PC-9 (cell line): ENCODE data around the gene EPB41L5. TPM values are rescaled to one million over a fixed set of nuclear protein-coding genes. Genes with fewer than 3 reads are reported as not detected.

Experiments used
- BruUV-seq: library from RNA; stranded (reverse); fragments of 400-500 nt; replicated peaks from 2 replicates; lab custom pipeline; 2021; lab: Mats Ljungman, UMichigan
- CTCF ChIA-PET: fragments of 300-600 bp; sonication (Branson Sonifier 250); formaldehyde crosslinking; loops from one replicate; lab custom pipeline; 2022; ENCODE audit warnings: antibody characterized with exemption; lab: Charles Lee
- POLR2A ChIA-PET: fragments of 300-600 bp; sonication (Branson Sonifier 250); formaldehyde crosslinking; loops from one replicate; lab custom pipeline; 2022; ENCODE audit warnings: antibody characterized with exemption; ENCODE audit not compliant: unreplicated experiment; lab: Charles Lee
- DNase-seq, 2 experiments: peaks; one replicate each; pipeline versions ENCODE4 v3.0.0 to v3.0.0-alpha.2; 2015 to 2022; ENCODE audit warnings: mixed read lengths in 1 of 2
- H2AFZ ChIP-seq: fragments of 200-600 bp; sonication (generic); 2 replicates; pipeline ENCODE4 v1.8.1; 2017; ENCODE audit warnings: antibody characterized with exemption
- H3F3A ChIP-seq: fragments of 200-600 bp; sonication (generic); 2 replicates; pipeline ENCODE4 v1.8.1; 2017; ENCODE audit warnings: antibody characterized with exemption, mild to moderate bottlenecking, low read depth; ENCODE audit not compliant: insufficient read depth
- H3K27ac ChIP-seq: fragments of 200-600 bp; sonication (generic); 2 replicates; pipeline ENCODE4 v1.6.1; 2016; ENCODE audit warnings: mixed run types
- H3K27me3 ChIP-seq: fragments of 200-600 bp; sonication (generic); 2 replicates; pipeline ENCODE4 v1.6.1; 2016; ENCODE audit warnings: low read depth, mixed run types; ENCODE audit not compliant: insufficient read depth
- H3K36me3 ChIP-seq: fragments of 200-600 bp; sonication (generic); 2 replicates; pipeline ENCODE4 v1.6.1; 2016; ENCODE audit warnings: low read depth, mixed run types
- H3K4me1 ChIP-seq: fragments of 200-600 bp; sonication (generic); replicated peaks from 2 replicates; pipeline ENCODE4 v1.6.1; 2016; ENCODE audit warnings: mixed run types; ENCODE audit not compliant: insufficient read depth
- H3K4me2 ChIP-seq: fragments of 200-600 bp; sonication (generic); 2 replicates; pipeline ENCODE4 v1.6.1; 2017; ENCODE audit warnings: mixed run types
- H3K4me3 ChIP-seq: fragments of 200-600 bp; sonication (generic); 2 replicates; pipeline ENCODE4 v1.6.1; 2016; ENCODE audit warnings: mixed run types
- H3K79me2 ChIP-seq: fragments of 200-600 bp; sonication (generic); 2 replicates; pipeline ENCODE4 v1.6.1; 2017; ENCODE audit warnings: low read depth, mixed run types
- H3K9me2 ChIP-seq: fragments of 200-600 bp; sonication (generic); 2 replicates; pipeline ENCODE4 v1.8.1; 2017; ENCODE audit warnings: mild to moderate bottlenecking; ENCODE audit not compliant: insufficient read depth
- H3K9me3 ChIP-seq: fragments of 200-600 bp; sonication (generic); 2 replicates; pipeline ENCODE4 v1.8.1; 2016; ENCODE audit warnings: low read depth; ENCODE audit not compliant: insufficient read depth
- H4K20me1 ChIP-seq: fragments of 200-600 bp; sonication (generic); 2 replicates; pipeline ENCODE4 v1.8.1; 2017; ENCODE audit not compliant: insufficient read depth
- CTCF ChIP-seq: fragments of 200-600 bp; sonication (generic); conservative IDR thresholded peaks from 2 replicates; pipeline ENCODE4 v1.6.1; 2017; ENCODE audit warnings: mixed run types, antibody characterized with exemption, mild to moderate bottlenecking, moderate library complexity
- EZH2 ChIP-seq: fragments of 200-600 bp; sonication (generic); IDR thresholded peaks from 2 replicates; pipeline ENCODE4 v1.8.0; 2017; ENCODE audit warnings: antibody characterized with exemption, low read depth
- intact Hi-C: fragments of 100-400 bp; cut with micrococcal nuclease; formaldehyde crosslinking; loops from one replicate; pipeline ENCODE4 v1.10.0; 2022; ENCODE audit not compliant: unreplicated experiment
- total RNA-seq: library from RNA; stranded (reverse); gene quantifications from 2 replicates; pipeline ENCODE4 v1.2.3, GENCODE V29; 2021

The EPB41L5 gene
- total RNA-seq, 1 experiment from 2014 or later: 18.4 TPM

DNA sequence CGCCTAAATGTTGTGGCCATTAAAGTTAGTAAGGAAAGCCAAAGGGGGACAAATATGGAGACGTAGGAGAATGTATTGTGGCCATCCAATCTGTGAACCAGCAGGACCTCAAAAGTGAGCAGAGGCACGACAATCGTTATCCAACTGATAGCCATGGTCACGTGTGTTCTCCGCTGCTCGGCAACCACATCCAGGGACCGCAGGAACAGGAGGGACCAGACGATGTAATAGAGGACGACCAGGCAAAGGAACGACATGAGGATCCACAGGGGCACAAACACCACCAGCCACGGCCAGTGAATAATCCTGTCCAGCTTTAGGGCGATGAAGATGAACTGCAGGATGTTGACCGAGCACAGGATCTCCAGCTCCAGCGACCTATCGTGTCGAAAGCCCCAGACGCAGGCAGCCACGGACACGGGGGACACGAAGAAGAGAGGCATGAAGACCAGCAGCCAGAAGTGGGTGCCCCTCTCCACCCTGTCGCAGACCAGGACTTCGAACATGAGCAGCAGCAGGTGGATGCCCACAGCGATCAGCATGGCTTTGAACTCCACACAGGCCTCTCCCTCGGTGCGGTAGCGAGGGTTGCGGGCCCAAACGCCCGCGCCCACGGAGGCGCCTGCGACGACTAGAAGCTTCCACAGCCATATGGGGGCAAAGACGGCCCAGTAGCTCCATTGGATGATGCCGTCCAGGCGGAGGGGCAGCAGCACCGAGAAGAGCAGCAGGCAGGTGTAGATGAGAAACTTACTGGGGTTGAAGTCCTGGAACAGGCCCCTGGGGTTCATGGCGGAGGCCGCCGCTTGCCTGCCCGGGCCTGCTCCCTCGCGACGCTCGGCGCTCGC is 209.5 kb downstream of the EPB41L5 start:
- Histone ChIP-seq H3K4me2 (peak overlapping the region; percentile 83), H4K20me1 (peaks cover 21% of the 10 kb centered on the region), H3K27ac (peak overlapping the region; percentile 73; the same call in 1 of the 2 replicates), H3K36me3 (no peaks in the 10 kb centered on the region; the same call in 1 of the 2 replicates), H3K27me3 (no peaks in the 10 kb centered on the region), H3K4me1 (peaks cover 45% of the 10 kb centered on the region), H3F3A (no peaks in the 10 kb centered on the region; the same call in 1 of the 2 replicates), H3K9me2 (no peaks in the 10 kb centered on the region), H3K4me3 (peak overlapping the region; percentile 72; the same call in 1 of the 2 replicates), H3K9me3 (no peaks in the 10 kb centered on the region), H3K79me2 (peaks cover 47% of the 10 kb centered on the region), H2AFZ (peak overlapping the region; percentile 41)
- CTCF ChIA-PET: interaction anchor here (0.6 to 1.4 kb wide), 5 partner anchors 17 to 844 kb away, joined by 3 to 7 read pairs (median 4); partner anchors contain the start of genes EPB41L5 and RALB
- no peak for DNase-seq
- intact Hi-C loops: loop anchor here (1.0 to 2.0 kb wide), 3 partner anchors 16 to 69 kb away; partner anchors contain the start of gene RALB
- POLR2A ChIA-PET: interaction anchor here (0.5 to 1.2 kb wide), 8 partner anchors 10 to 463 kb away, joined by 3 to 11 read pairs (median 4); partner anchors contain the start of genes PTPN4 and RALB
- no peak for TF ChIP-seq CTCF
- no peak for TF ChIP-seq EZH2
- no TSS peak for BruUV-seq

DNA sequence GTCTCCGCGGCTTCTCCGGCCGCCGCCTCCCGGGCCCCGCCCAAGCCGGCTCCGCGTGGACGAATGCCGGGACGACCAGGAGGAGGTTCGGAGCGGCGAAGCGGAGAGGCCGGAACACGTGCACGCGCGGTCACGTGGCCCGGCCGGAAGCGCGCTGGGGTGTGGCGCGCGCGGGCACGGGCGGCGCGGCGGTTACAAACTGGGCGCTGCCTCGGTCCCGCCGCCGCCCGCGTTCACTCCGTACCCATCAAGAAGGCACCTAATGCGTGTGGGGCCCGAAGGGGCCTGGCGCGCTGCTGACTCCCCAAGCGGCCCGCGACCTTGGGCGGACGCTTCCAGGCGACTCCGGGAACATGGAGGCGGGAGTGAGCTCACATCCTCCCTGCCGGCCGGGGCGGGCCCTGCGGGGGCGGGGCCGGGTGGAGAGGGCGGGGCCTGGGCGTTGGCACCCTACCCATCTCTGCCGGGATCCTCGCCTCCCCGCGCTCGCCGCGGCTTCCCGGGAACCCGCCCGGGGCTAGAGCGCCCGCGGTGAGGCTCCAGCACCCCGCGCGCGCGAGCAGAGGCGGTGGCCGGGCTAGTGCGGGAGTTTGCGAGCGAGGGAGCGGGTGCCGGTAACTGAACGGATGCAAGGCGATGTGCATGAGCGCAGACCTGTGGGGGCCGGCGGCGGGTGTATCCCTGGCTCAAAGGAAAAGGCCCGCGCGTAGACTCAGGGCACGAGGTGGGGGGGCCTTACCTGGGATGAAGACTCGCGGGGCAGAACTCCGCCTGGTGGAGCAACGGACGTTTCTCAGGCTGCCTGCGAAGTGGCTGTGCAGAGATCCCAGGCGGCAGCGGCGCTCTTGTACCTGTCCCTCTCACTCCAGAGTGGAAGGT is 210.4 kb downstream of the EPB41L5 start, which contains the start of gene TMEM185B:
Gene TMEM185B (minus strand): TSS at position 367 of the 879 bp plus-strand sequence. CDS start 424 bp downstream, outside the sequence.
- H3K4me3 ChIP-seq: peak within 1 kb of the TSS; percentile 72
- intact Hi-C loops: loop anchor here (1.0 to 2.0 kb wide), 3 partner anchors 16 to 68 kb away; partner anchors contain the start of gene RALB
- peak within 1 kb of the TSS; percentile 81 for H2AFZ ChIP-seq
- peaks cover 43% of the 10 kb centered on the region for H3K79me2 ChIP-seq
- H3K27ac ChIP-seq: peak within 1 kb of the TSS; percentile 73
- DNase-seq: peak; percentile 76 to 97
- CTCF ChIA-PET: interaction anchor here (0.6 to 1.4 kb wide), 5 partner anchors 16 to 845 kb away, joined by 3 to 7 read pairs (median 4); partner anchors contain the start of genes EPB41L5 and RALB
- H3K9me3 ChIP-seq: no peaks in the 10 kb centered on the region
- peak within 1 kb of the TSS; percentile 83 for H3K4me2 ChIP-seq
- POLR2A ChIA-PET: interaction anchor here (0.5 to 1.2 kb wide), 10 partner anchors 9 to 557 kb away, joined by 3 to 30 read pairs (median 4); partner anchors contain the start of genes PTPN4 and RALB
- no TSS peak for BruUV-seq
- H4K20me1 ChIP-seq: peaks cover 18% of the 10 kb centered on the region
- TF ChIP-seq CTCF: peak; percentile 59; the same call in 1 of the 2 replicates
- TF ChIP-seq EZH2: no peak
- no peaks in the 10 kb centered on the region; the same call in 1 of the 2 replicates for H3F3A ChIP-seq
- no peaks in the 10 kb centered on the region for H3K9me2 ChIP-seq
- H3K36me3 ChIP-seq: no peaks in the 10 kb centered on the region; the same call in 1 of the 2 replicates
- peaks cover 49% of the 10 kb centered on the region for H3K4me1 ChIP-seq
- H3K27me3 ChIP-seq: no peaks in the 10 kb centered on the region
